ENCODE measurements around the gene TMEM154. TPM values are rescaled to one million over a fixed set of nuclear protein-coding genes. Genes with fewer than 3 reads are reported as not detected.

The TMEM154 gene
- total RNA-seq: 5.5 and 12.1 TPM in 2 replicates

GRCh38 chr4:152679414-152680281 lies at the start of gene TMEM154:
Gene TMEM154 (minus strand): TSS chr4:152679997. CDS start chr4:152679933, 64 bp downstream.

Other genes with a start within 250 kb of the TMEM154 start
- gene FBXW7, start 143.9 kb downstream of the TMEM154 start, total RNA-seq: 6.2 and 6.5 TPM in 2 replicates
- gene TIGD4, start 99.7 kb upstream of the TMEM154 start, total RNA-seq: under 0.01 TPM in 1 of 2 replicates, not detected in the other
- 17.8 and 21.2 TPM in 2 replicates for gene ARFIP1, start 100.0 kb upstream of the TMEM154 start, total RNA-seq